BE2C (cell line): ENCODE data around the gene PIGQ.

Experiments
- DNase-seq: peaks from one replicate; pipeline ENCODE4 v3.0.0-alpha.2; 2020
- H3K27me3 ChIP-seq: fragments of 250-450 bp; sonication (Bioruptor Pico); 2 replicates; pipeline ENCODE4 v1.5.1; 2020; ENCODE audit warnings: mild to moderate bottlenecking
- H3K36me3 ChIP-seq: fragments of 250-450 bp; sonication (Bioruptor Pico); 2 replicates; pipeline ENCODE4 v1.5.1; 2020; ENCODE audit warnings: mild to moderate bottlenecking
- H3K4me1 ChIP-seq: fragments of 250-450 bp; sonication (Bioruptor Pico); 2 replicates; pipeline ENCODE4 v1.5.1; 2020
- H3K4me3 ChIP-seq: 2 replicates; pipeline ENCODE4 v1.5.1; 2011; ENCODE audit warnings: low read depth, low read length
- H3K9me3 ChIP-seq: fragments of 250-450 bp; sonication (Bioruptor Pico); 2 replicates; pipeline ENCODE4 v1.5.1; 2020
- CTCF ChIP-seq: IDR thresholded peaks from 2 replicates; pipeline ENCODE4 v1.5.1; 2012; ENCODE audit warnings: mild to moderate bottlenecking, low read depth, low read length

The PIGQ gene

GRCh38 chr16:580141-580945 is 10.6 kb downstream of the PIGQ start:
- TF ChIP-seq CTCF = no peak
- no peak for DNase-seq
- peaks cover 4% of the 10 kb centered on the region for H3K4me1 ChIP-seq
- H3K27me3 ChIP-seq = no peaks in the 10 kb centered on the region
- H3K4me3 ChIP-seq = no peak overlapping the region
- no peaks in the 10 kb centered on the region for H3K9me3 ChIP-seq
- H3K36me3 ChIP-seq = peaks cover 17% of the 10 kb centered on the region

DNA sequence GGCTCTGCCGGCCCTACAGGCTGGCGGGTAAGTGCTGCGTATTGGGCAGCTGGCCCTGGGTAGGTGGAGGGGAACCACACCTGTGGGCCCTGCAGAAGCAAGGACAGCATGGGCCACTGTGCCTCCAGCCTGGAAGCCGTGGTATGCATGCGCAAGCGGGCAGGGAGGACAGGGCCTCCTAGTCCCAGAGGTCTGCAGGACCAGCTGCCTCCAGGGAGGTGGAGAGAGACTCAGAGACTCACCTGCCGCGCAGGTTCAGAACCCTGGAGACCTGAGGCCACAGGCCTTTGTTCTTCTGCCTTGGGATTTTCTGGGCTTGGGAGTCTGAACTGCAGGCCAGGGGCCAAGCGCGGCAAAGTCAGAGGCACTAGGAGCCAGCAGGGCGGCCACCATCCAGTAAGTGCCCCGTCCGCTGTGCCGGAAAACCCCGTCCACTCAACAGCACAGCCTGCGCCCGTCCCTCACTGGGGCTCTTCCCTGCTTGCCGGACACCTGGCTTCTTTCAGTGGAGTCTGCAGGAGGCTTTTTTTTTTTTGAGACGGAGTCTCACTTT is 11.3 kb downstream of the PIGQ start:
- H3K4me1 ChIP-seq = peaks cover 4% of the 10 kb centered on the region
- no peak for TF ChIP-seq CTCF

GRCh38 chr16:582218-582613 is 12.4 kb downstream of the PIGQ start:
- peak; percentile 14 for DNase-seq
- Histone ChIP-seq H3K36me3 (peaks cover 8% of the 10 kb centered on the region; the same call in 1 of the 2 replicates), H3K4me1 (peaks cover 4% of the 10 kb centered on the region), H3K27me3 (no peaks in the 10 kb centered on the region), H3K9me3 (no peaks in the 10 kb centered on the region), H3K4me3 (no peak overlapping the region)
- no peak for TF ChIP-seq CTCF

More for the DNA sequence above, 11.3 kb downstream of the PIGQ start:
- no peak for DNase-seq
- H3K9me3 ChIP-seq = no peaks in the 10 kb centered on the region
- H3K4me3 ChIP-seq = no peak overlapping the region
- no peaks in the 10 kb centered on the region for H3K27me3 ChIP-seq
- peaks cover 10% of the 10 kb centered on the region for H3K36me3 ChIP-seq

GRCh38 chr16:582614-583331 is 13.0 kb downstream of the PIGQ start:
- H3K27me3 ChIP-seq = no peaks in the 10 kb centered on the region
- no peak for TF ChIP-seq CTCF
- peak; percentile 15 for DNase-seq
- H3K9me3 ChIP-seq = no peaks in the 10 kb centered on the region
- no peak overlapping the region for H3K4me3 ChIP-seq
- peaks cover 4% of the 10 kb centered on the region for H3K4me1 ChIP-seq
- peaks cover 7% of the 10 kb centered on the region; the same call in 1 of the 2 replicates for H3K36me3 ChIP-seq

DNA sequence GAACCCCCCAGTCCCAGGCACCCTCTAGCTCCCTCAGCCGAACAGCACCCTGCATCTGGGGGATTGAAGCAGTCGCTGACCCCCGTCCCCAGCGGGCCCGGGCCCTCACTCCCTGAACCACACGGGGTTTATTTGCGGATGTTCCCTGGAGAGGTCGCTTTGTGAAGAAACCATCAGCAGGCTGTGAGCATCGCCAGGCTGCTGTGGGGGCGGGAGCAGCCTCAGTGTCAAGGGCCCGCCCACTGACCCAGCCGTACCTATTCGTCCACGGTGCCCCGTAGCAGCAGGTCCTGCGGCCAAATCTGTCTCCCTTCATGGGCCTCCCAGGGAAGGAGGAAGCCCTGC is 13.7 kb downstream of the PIGQ start:
- no peak overlapping the region for H3K4me3 ChIP-seq
- DNase-seq = no peak
- H3K9me3 ChIP-seq = no peaks in the 10 kb centered on the region
- peaks cover 6% of the 10 kb centered on the region; the same call in 1 of the 2 replicates for H3K36me3 ChIP-seq
- no peaks in the 10 kb centered on the region for H3K27me3 ChIP-seq
- H3K4me1 ChIP-seq = peaks cover 9% of the 10 kb centered on the region
- TF ChIP-seq CTCF = no peak
